HG02943 (cell line): Measurements from ENCODE around the gene PTTG1IP2.

Experiments used
- ATAC-seq: cut with Tn5 transposase; IDR thresholded peaks from one replicate; pipeline ENCODE4 v1.9.1; 2021; ENCODE audit warnings: mild to moderate bottlenecking, low read depth, moderate library complexity; ENCODE audit not compliant: unreplicated experiment

Gene PTTG1IP2

GRCh38 chr7:90474284-90475210, 5.1 kb downstream of the PTTG1IP2 start:
- no peak for ATAC-seq

- no peak for ATAC-seq
Observed at GRCh38 chr7:90483251-90483650, 13.8 kb downstream of the PTTG1IP2 start.

- no peak for ATAC-seq
Observed at GRCh38 chr7:90484706-90485105, 15.3 kb downstream of the PTTG1IP2 start.

- no peak for ATAC-seq
Observed at GRCh38 chr7:90485734-90486316, 16.4 kb downstream of the PTTG1IP2 start.

- no peak for ATAC-seq
Observed at GRCh38 chr7:90487808-90488207, 18.4 kb downstream of the PTTG1IP2 start.

GRCh38 chr7:90488220-90488619, 18.8 kb downstream of the PTTG1IP2 start:
- no peak for ATAC-seq

- ATAC-seq, result no peak
Observed at GRCh38 chr7:90492250-90492649, 22.8 kb downstream of the PTTG1IP2 start.

- ATAC-seq, result no peak
Observed at GRCh38 chr7:90495241-90495640, 25.8 kb downstream of the PTTG1IP2 start.

GRCh38 chr7:90502539-90502938, 33.1 kb downstream of the PTTG1IP2 start:
- no peak for ATAC-seq

GRCh38 chr7:90503367-90503766, 33.9 kb downstream of the PTTG1IP2 start:
- ATAC-seq, result no peak

GRCh38 chr7:90507692-90508091, 38.3 kb downstream of the PTTG1IP2 start:
- ATAC-seq, result no peak

- ATAC-seq, result no peak
Observed at GRCh38 chr7:90511776-90512175, 42.3 kb downstream of the PTTG1IP2 start.

- ATAC-seq, result no peak
Observed at GRCh38 chr7:90512821-90513254, 43.4 kb downstream of the PTTG1IP2 start.

- ATAC-seq, result no peak
Observed at GRCh38 chr7:90516257-90516656, 46.8 kb downstream of the PTTG1IP2 start.

GRCh38 chr7:90518630-90519029, 49.2 kb downstream of the PTTG1IP2 start:
- ATAC-seq, result no peak

GRCh38 chr7:90520484-90520883, 51.0 kb downstream of the PTTG1IP2 start:
- no peak for ATAC-seq

- no peak for ATAC-seq
Observed at GRCh38 chr7:90530263-90530662, 60.8 kb downstream of the PTTG1IP2 start.

- no peak for ATAC-seq
Observed at GRCh38 chr7:90532231-90532929, 62.9 kb downstream of the PTTG1IP2 start.

GRCh38 chr7:90536449-90536848, 67.0 kb downstream of the PTTG1IP2 start:
- peak; percentile 63 for ATAC-seq

GRCh38 chr7:90538405-90538804, 69.0 kb downstream of the PTTG1IP2 start:
- no peak for ATAC-seq

GRCh38 chr7:90540406-90540805, 71.0 kb downstream of the PTTG1IP2 start:
- ATAC-seq, result no peak
